HG03520 (cell line): ENCODE data around the gene OR10X1.

Experiments used
- ATAC-seq: cut with Tn5 transposase; IDR thresholded peaks from one replicate; pipeline ENCODE4 v1.9.1; 2021; ENCODE audit warnings: mild to moderate bottlenecking, moderate library complexity; ENCODE audit not compliant: unreplicated experiment

Gene OR10X1, protein sequence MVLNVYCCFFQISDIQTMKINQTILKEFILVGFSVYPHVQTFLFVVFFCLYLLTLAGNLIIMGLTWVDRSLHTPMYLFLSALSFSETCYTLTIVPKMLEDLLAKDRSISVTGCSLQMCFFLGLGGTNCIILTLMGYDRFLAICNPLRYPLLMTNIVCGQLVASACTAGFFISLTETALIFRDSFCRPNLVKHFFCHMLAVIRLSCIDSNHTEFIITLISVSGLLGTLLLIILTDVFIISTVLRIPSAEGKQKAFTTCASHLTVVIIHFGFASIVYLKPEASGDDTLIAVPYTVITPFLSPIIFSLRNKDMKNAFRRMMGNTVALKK

DNA sequence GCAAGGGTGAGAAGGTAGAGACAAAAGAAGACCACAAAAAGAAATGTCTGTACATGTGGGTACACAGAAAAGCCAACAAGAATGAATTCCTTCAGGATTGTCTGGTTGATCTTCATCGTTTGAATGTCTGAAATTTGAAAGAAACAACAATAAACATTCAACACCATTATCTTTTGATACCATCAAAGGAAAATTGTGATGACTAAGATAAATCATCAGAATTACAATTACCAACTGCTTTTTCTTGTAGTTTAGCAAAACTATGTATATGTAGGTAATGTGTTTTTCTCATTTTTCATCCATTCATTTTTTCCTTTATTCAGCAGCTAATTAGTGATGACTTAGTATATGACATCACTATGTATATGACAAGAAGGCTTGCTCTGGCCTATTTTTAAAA is at the start of gene OR10X1:
OR10X1 (minus strand) TSS at position 167 of the 400 bp plus-strand sequence; CDS start at position 167, 0 bp downstream.
- ATAC-seq, result no peak

DNA sequence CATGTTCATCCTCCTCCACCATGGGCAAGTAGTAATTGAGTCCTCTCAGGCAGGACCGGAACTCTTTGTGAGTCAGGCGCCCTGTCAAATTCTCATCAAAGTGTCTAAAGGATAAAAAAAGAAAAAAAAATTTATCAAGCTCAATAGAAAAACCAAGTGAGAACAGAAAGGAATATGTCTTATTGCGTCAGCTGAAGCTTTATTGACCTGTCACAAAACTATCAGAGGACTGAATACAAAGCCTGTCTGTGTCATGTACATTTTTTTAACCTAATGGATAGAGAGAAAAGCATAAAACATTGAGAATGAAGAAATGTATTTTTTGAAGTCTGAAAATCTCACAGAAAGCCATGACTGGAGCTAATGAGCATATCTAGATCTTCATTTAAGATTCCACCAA is 34.1 kb upstream of the OR10X1 start:
- no peak for ATAC-seq

DNA sequence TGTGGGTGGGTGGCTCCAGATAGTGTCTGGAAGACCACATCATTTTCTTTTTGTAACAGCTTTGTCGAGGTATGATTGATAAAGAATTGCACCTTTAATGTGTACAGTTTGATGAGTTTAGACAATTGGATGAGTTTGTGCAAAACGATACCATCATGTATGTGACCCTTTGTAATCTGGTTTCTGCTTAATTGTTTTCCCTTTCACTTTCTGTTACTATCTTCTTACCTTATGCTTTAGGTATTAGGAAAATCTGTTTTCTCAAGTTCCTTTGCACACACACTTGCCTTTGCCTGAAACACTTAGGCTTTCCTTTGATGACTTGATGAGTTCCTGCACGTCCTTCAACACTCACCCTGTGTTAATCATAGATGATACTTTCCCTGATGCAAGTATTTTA is 32.2 kb upstream of the OR10X1 start:
- ATAC-seq, result no peak

DNA sequence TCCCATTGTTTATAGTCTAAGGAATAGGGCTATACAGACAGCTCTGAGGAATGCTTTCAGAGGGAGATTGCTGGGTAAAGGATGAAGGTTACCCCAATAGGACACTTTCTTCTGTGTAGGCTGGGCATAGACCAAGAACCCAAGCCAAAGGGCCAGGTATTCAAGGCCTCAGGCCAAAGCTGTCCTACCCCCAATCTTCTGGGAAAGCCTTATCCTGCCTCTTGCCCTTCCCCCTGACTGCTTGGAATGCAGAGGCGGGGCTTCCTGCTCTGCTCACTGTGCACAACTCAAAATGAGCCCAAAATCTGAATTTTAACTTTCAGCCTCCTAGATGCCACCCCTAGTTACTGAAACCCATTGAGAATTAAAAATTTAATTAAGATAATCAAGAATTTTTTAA is 27.6 kb upstream of the OR10X1 start:
- no peak for ATAC-seq

DNA sequence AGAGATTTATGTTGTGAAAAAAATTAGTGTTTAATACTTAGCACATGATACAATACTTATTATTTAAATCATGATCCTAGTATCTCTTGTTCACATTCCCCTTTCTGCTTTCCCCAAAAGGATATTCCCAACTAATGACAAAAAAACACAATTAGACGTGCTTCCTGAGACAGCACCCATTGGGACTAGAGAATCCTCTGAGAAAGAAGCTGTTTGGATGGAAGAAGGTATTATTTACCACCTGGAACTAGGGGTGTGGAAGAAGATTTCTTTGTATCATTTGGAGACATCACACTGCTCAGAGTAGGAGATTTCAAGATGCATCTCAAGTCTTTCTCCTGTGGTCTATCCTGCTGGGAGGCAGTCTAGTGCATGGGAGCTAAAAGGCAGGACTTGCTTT is 25.3 kb upstream of the OR10X1 start, which contains the start of gene OR10Z1:
OR10Z1 (plus strand) TSS at position 301 of the 400 bp plus-strand sequence. CDS start 1,171 bp downstream, outside the sequence.
- no peak for ATAC-seq

DNA sequence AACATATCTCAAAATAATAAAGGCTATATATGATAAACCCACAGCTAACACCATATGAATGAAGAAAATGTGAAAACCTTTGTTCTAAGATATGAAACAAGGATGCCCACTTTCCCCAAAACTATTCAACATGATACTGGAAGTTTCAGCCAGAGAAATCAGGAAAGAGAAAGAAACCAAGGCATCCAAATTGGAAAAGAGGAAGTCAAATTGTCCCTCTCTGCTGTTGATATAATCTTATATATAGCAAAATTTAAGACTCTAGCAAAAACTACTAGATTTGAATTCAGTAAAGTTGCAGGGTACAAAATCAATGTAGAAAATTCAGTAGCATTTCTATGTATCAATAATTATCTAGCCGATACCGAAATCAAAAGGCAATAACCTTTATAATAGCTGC is 21.0 kb upstream of the OR10X1 start:
- ATAC-seq, result no peak

DNA sequence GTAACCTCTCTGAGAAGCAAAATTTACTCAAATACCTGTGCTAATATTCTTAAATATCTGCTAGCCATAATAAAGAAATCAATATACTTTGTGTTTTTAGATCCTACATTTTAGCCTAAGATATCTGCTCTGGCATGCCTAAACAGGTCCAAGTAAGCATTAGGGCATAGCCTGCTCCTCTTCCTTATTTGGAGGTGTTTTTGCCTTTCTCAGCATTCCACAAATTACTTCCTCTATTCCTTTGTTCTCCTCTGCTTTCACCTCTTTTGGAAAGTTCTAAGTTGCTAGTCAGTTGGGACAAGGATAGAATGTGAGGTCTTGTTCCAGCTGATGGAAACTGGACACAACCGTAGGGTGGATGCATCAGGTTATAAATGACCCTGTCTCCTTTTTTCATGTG is 7.2 kb upstream of the OR10X1 start:
- no peak for ATAC-seq

DNA sequence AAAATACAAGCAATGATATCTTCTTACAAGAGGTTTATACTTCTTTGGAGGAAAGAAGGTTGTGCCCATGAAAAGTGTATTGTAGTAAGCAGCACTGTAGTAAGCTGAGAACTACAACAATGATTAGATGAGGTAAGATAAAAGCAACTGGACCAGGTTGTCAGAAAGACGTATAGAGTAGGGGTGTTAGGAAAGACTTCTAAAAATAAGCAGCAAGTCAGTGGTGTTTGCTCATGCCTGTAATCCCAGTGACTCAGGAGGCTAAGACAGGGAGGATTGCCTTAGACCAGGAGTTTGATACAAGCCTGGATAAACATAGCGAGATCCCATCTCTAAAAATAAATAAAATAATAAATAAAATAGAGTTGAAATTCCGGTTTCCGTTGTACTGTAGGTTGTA is 4.3 kb upstream of the OR10X1 start:
- ATAC-seq, result no peak

DNA sequence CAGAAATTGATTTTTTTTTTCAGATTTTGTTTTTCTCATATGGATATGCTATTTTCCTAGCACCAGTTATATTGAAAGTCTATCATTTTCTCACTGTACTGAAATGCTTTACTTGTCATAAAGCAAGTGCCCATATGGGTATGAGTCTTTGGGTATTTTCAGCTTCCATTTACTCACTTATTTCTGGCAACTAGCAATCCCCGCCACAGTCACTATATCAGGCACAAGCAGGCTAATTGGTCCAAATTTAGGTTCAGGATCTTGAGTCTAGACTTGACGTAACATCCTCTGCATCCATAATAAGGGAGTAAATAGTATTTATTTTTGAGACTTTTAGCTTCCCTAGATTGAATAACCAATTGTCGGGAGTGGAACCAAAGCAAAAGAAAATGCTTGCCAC is 2.1 kb downstream of the OR10X1 start:
- ATAC-seq, result no peak

DNA sequence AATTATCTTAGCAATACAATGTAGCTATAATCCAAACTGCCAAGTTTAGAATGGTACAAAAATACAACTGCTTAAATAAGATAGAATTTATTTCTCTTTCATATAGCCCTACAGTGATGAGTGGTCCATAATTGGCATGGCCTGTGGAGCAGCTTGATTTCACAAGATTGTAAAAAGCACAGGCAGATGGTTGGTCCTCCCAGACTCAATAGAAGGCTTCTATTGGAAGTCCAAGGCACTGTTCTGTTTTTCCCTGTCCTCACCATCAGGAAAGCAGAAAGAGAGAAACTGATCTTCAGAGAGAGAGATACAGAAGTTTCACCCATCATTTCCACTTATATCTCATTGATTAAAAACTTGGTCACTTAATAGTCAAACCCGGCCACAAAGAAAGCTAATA is 7.5 kb downstream of the OR10X1 start:
- ATAC-seq, result no peak

DNA sequence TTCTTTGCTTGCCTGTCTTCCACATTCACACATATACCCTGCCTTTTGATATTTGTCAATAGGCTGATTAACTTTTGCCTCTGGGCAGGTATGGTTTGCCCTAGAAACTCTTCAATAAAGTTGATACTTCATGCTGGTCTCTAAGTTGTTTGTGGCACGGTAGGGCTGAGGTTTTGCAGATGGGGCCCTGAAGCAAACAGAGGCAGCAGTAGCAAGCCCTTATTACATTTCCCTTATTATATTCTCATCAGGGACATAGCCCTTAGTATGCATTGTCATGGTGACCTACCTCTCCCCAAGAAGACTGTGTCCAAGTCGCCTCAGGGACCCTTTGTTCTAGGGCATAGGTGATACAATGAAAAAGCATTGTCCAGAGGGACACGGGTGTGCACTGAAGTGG is 9.2 kb downstream of the OR10X1 start, which contains the start of gene OR6P1:
OR6P1 (minus strand) TSS at position 101 of the 400 bp plus-strand sequence. CDS start 6,976 bp downstream, outside the sequence.
- no peak for ATAC-seq

DNA sequence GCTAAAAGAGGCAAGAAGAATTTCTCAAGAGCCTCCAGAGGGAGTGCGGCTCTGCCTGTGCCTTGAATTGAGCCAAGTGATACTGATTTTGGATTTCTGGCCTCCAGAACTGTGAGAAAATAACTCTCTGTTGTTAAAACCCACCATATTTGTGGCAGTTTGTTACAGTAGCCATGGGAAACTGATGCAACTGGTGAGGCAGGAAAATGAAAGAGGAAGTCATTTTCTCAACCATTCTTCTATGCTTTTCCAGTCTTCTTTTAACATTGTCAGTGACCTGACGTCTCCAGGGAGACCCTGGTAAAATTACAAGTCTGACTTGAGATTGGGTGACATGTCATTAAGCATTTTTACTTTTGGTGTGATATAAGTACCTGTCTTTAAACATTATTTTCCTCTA is 15.1 kb downstream of the OR10X1 start:
- ATAC-seq, result no peak

DNA sequence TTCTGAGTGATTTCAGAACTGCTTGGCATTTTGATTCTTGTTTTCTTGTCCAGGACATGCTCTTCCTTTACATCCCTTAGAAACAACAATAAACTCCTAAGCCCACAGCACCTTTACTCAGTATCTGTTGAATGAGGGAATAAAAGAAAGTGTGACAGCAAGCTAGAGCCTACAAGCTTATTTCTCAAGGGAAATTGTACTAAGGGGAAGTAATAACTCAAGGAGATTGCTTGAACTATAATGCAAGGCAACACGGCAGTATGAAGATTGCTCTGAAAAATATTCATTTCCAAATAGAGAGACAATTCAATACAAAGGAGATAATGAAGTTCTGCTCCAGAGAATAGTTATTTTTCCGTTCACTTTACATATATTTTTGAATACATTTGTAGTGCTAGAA is 15.8 kb downstream of the OR10X1 start:
- no peak for ATAC-seq

DNA sequence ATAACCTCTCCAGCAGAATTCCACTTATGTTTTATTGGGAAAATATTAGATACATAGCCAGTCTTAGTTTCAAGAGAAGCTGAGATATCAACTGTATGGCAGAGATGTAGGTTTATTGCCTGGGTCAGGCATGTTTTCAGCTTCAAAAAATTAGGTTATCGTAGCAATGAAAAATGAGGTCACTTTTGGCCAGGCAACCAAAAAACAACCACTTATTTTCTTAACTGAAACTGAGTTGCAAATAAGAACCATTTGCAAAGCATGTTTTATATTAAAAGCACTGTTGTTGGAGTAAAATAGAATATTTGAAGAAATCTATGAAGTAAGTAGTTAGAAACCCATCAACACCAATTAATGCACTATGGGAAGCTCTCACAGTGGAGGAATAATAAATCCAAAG is 20.0 kb downstream of the OR10X1 start:
- no peak for ATAC-seq

DNA sequence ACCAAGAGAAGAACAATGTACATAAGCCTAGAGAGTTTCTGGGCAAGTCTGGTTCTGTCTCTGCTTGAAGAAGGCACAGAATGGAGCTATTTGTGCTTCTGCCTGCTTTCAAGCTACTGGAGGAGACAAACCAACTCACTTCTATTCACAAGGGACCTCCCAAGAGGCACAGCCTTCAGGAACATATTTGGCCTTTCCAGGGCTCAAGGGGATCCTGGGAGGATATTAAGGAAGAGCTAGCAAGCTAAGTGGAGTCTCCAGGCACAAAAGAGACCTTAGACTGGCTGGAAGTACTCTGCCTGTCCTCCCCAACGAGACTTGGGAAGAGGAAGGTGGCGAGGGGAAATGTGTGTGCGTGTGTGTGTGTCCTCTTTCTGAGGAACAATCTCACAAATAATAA is 25.3 kb downstream of the OR10X1 start, which contains the start of gene OR6Y1:
OR6Y1 (minus strand) TSS at position 54 of the 400 bp plus-strand sequence. CDS start 6,300 bp downstream, outside the sequence.
- no peak for ATAC-seq

DNA sequence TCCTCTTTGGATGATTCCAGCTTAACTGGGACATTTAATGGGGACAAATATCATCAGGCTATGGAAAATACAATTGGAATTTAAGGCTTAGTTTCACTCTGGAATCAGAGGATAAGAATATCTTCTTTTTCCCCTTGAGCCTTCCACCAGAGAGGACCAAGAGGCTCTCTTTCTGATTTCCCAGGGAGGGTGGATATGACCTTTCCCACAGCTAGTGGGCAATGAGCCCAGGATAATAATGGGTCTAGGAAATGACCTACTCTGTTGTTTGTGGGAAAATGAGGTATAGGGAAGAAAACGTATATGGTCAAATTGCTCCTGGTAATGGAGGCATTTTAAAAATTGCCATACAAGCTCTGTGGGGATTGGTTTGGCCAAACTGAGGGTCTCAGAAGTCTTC is 27.4 kb downstream of the OR10X1 start:
- no peak for ATAC-seq

DNA sequence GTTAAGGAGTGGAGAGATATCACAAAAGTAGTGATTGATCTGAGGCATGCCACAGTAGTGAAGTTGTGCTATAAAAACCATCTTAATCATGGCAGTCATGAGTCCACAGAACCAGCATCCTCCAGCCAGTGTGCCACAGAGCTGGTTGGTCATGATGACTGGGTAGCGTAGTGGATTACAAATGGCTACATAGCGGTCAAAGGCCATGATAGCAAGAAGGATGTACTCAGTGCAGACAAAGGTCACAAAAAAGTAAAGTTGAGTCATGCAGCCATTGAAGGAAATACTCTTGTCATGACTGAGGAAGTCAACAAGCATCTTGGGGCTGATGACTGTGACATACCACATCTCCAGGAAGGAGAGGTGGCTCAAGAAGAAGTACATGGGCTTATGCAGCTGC is 32.2 kb downstream of the OR10X1 start:
- no peak for ATAC-seq

DNA sequence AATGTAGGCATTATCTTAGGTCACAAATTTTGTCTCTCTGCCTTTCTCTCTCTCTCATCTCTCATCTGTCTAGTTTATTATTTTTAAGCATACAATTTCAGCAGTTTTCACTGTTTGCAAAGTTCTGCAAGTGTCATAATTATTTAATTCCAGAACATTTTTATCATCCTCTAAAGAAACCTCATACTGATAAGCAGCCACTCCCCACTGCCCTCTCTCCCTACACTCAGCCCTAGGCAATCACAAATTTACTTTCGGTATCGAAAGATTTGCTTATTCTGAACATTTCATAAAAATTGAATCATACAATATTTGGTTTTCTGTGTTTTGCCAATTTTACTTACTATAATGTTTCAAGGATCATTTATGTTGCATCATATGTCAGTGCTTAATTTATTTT is 42.1 kb downstream of the OR10X1 start:
- no peak for ATAC-seq

DNA sequence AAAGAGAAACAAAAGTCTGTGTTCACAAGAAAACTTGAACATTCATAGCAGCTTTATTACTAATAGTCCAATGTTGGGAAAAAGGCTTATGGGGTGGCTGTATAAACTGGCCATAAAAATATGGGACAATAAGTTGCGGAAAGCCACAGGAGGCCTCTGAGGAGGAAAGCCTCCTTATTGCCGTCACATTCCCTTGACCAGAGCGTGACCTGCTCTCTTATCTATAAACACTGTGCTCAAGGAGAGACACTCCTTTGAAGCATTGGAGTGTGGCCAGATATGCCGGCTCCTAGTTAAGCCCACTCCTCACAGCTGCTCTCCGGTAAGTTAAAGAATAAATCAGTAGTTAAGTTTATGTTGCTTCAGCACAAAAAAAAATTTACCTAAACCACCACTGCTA is 45.2 kb downstream of the OR10X1 start:
- ATAC-seq, result no peak
